IMR-90 (cell line): ENCODE data around the gene MRPS34. TPM values are rescaled to one million over a fixed set of nuclear protein-coding genes. Genes with fewer than 3 reads are reported as not detected.

Source experiments
- ATAC-seq: fragments of 200-7000 bp; cut with Tn5 transposase; 2 replicates; pipeline ENCODE4 v1.9.1; 2020; ENCODE audit warnings: low read depth, mild to moderate bottlenecking, moderate library complexity
- BruUV-seq: library from RNA; stranded (reverse); fragments of 400-500 nt; replicated peaks from 2 replicates; lab custom pipeline; 2021; lab: Mats Ljungman, UMichigan
- CTCF ChIA-PET: fragments of 300-600 bp; formaldehyde crosslinking; extraction: SDS; loops from one replicate; lab custom pipeline; 2021; ENCODE audit warnings: antibody characterized with exemption; lab: Yijun Ruan, JAX
- POLR2A ChIA-PET: fragments of 300-600 bp; sonication (Branson Sonifier 250); formaldehyde crosslinking; loops from one replicate; lab custom pipeline; 2022; ENCODE audit warnings: antibody characterized with exemption; ENCODE audit not compliant: unreplicated experiment; lab: Charles Lee
- DNase-seq: peaks from one replicate; pipeline ENCODE4 v3.0.0; 2013
- H2AFZ ChIP-seq: replicated peaks from 2 replicates; pipeline ENCODE3; 2013; ENCODE audit warnings: low read length, mild to moderate bottlenecking; ENCODE audit not compliant: poor library complexity
- H2AK5ac ChIP-seq: 2 replicates; pipeline ENCODE4 v1.6.1; 2013; ENCODE audit warnings: low read depth, low read length, inconsistent platforms
- H2AK9ac ChIP-seq: replicated peaks from 2 replicates; pipeline ENCODE3; 2013; ENCODE audit warnings: mild to moderate bottlenecking, low read depth, low read length, moderate library complexity; ENCODE audit not compliant: poor library complexity
- H2BK120ac ChIP-seq: 2 replicates; pipeline ENCODE4 v1.6.1; 2013; ENCODE audit warnings: low read depth, low read length, inconsistent platforms
- H2BK15ac ChIP-seq: 3 replicates; pipeline ENCODE4 v1.6.1; 2013; ENCODE audit warnings: low read depth, low read length, inconsistent platforms
- H2BK20ac ChIP-seq: 2 replicates; pipeline ENCODE4 v1.6.1; 2013; ENCODE audit warnings: low read depth, mild to moderate bottlenecking, inconsistent platforms, low read length, moderate library complexity
- H2BK5ac ChIP-seq: 2 replicates; pipeline ENCODE4 v1.6.1; 2013; ENCODE audit warnings: mild to moderate bottlenecking, low read depth, low read length, inconsistent platforms; ENCODE audit not compliant: poor library complexity, severe bottlenecking
- H3K14ac ChIP-seq: replicated peaks from 2 replicates; pipeline ENCODE4 v1.6.1; 2013; ENCODE audit warnings: low read depth, low read length, inconsistent platforms
- H3K18ac ChIP-seq: 2 replicates; pipeline ENCODE4 v1.6.1; 2013; ENCODE audit warnings: low read depth, low read length, control low read depth
- H3K23ac ChIP-seq: 2 replicates; pipeline ENCODE4 v1.6.1; 2013; ENCODE audit warnings: low read depth, low read length, inconsistent platforms
- H3K27ac ChIP-seq: 2 replicates; pipeline ENCODE4 v1.5.1; 2013; ENCODE audit warnings: mild to moderate bottlenecking, control low read depth, low read length; ENCODE audit not compliant: insufficient read depth
- H3K27me3 ChIP-seq: 2 replicates; pipeline ENCODE4 v1.6.1; 2013; ENCODE audit warnings: low read length; ENCODE audit not compliant: control insufficient read depth, insufficient read depth
- H3K36me3 ChIP-seq: 2 replicates; pipeline ENCODE4 v1.6.1; 2013; ENCODE audit warnings: low read length, mixed read lengths; ENCODE audit not compliant: control insufficient read depth, insufficient read depth
- H3K4ac ChIP-seq: 2 replicates; pipeline ENCODE4 v1.6.1; 2013; ENCODE audit warnings: low read depth, low read length, inconsistent platforms
- H3K4me1 ChIP-seq: 2 replicates; pipeline ENCODE4 v1.6.1; 2013; ENCODE audit warnings: low read length, mixed read lengths; ENCODE audit not compliant: control insufficient read depth, insufficient read depth
- H3K4me2 ChIP-seq: 2 replicates; pipeline ENCODE4 v1.6.1; 2013; ENCODE audit warnings: low read depth, mild to moderate bottlenecking, control low read depth, low read length, moderate library complexity
- H3K4me3 ChIP-seq: 2 replicates; pipeline ENCODE4 v1.5.1; 2013; ENCODE audit warnings: low read depth, mild to moderate bottlenecking, control low read depth, low read length, moderate library complexity; ENCODE audit not compliant: insufficient read depth
- H3K56ac ChIP-seq: 2 replicates; pipeline ENCODE4 v1.6.1; 2013; ENCODE audit warnings: low read length, inconsistent platforms; ENCODE audit not compliant: insufficient read depth; ENCODE audit errors: extremely low read depth
- H3K79me1 ChIP-seq, 2 experiments: 2 replicates each; pipeline ENCODE4 v1.6.1; 2013; ENCODE audit warnings: low read length in 2 of 2, inconsistent platforms in 1 of 2, low read depth in 1 of 2
- H3K9ac ChIP-seq: 2 replicates; pipeline ENCODE4 v1.6.1; 2013; ENCODE audit warnings: low read depth, low read length, control low read depth
- H3K9me1 ChIP-seq: 2 replicates; pipeline ENCODE4 v1.6.1; 2013; ENCODE audit warnings: low read length, inconsistent platforms; ENCODE audit not compliant: insufficient read depth
- H3K9me3 ChIP-seq: 2 replicates; pipeline ENCODE4 v1.6.1; 2013; ENCODE audit warnings: low read length; ENCODE audit not compliant: control insufficient read depth, insufficient read depth
- H4K20me1 ChIP-seq: 2 replicates; pipeline ENCODE4 v1.6.1; 2013; ENCODE audit warnings: low read length, inconsistent platforms; ENCODE audit not compliant: insufficient read depth
- H4K5ac ChIP-seq: 2 replicates; pipeline ENCODE4 v1.6.1; 2013; ENCODE audit warnings: mild to moderate bottlenecking, low read depth, low read length, control low read depth
- H4K8ac ChIP-seq, 2 experiments: 2 replicates each; pipeline ENCODE4 v1.6.1; 2013; ENCODE audit warnings: low read depth in 2 of 2, low read length in 2 of 2, control low read depth in 1 of 2, inconsistent platforms in 1 of 2
- H4K91ac ChIP-seq: 2 replicates; pipeline ENCODE4 v1.6.1; 2013; ENCODE audit warnings: low read depth, low read length, inconsistent platforms; ENCODE audit not compliant: insufficient read depth
- CHD1 ChIP-seq: IDR thresholded peaks from 2 replicates; pipeline ENCODE4 v1.6.1; 2012; ENCODE audit warnings: low read depth, low read length, improper control_type of control experiment
- FOS ChIP-seq: fragments of 150-350 bp; IDR thresholded peaks from 2 replicates; pipeline ENCODE4 v1.6.1; 2016; ENCODE audit warnings: low read depth, low read length
- MAFK ChIP-seq: IDR thresholded peaks from 2 replicates; pipeline ENCODE4 v1.6.1; 2012; ENCODE audit warnings: low read depth, low read length, improper control_type of control experiment
- MAZ ChIP-seq: IDR thresholded peaks from 2 replicates; pipeline ENCODE4 v1.6.1; 2012; ENCODE audit warnings: low read depth, mild to moderate bottlenecking, low read length, improper control_type of control experiment, moderate library complexity, borderline replicate concordance
- MXI1 ChIP-seq: IDR thresholded peaks from 2 replicates; pipeline ENCODE4 v1.6.1; 2012; ENCODE audit warnings: low read depth, mild to moderate bottlenecking, low read length, moderate library complexity, borderline replicate concordance
- NFE2L2 ChIP-seq: fragments of 150-350 bp; IDR thresholded peaks from 2 replicates; pipeline ENCODE4 v1.6.1; 2016; ENCODE audit warnings: low read depth, mild to moderate bottlenecking, low read length
- RCOR1 ChIP-seq: IDR thresholded peaks from 2 replicates; pipeline ENCODE4 v1.6.1; 2012; ENCODE audit warnings: mild to moderate bottlenecking, low read length, improper control_type of control experiment; ENCODE audit not compliant: insufficient replicate concordance
- WGBS, 2 experiments: methylation state at CpG; one replicate each; pipeline versions ENCODE4 v1.1.5 to v1.1.7; 2013; ENCODE audit warnings: missing lambda C conversion rate in 2 of 2; ENCODE audit not compliant: insufficient read length in 1 of 2; ENCODE audit errors: extremely low coverage in 2 of 2; 5-methylcytosine and 5-hydroxymethylcytosine counted together
- dilution Hi-C: fragments of 300-500 bp; cut with HindIII; formaldehyde crosslinking; loops from one replicate; pipeline ENCODE4 v1.14.3; 2018; ENCODE audit warnings: low sequenced_read_pairs; ENCODE audit not compliant: unreplicated experiment
- in situ Hi-C: fragments of 300-500 bp; cut with MboI; formaldehyde crosslinking; loops from 3 replicates; pipeline ENCODE4 v1.14.3; 2019; ENCODE audit warnings: low sequenced_read_pairs, inconsistent platforms, mixed read lengths
- intact Hi-C: fragments of 100-400 bp; cut with micrococcal nuclease; formaldehyde crosslinking; loops from 2 replicates; pipeline ENCODE4 v1.10.0; 2022
- polyA plus RNA-seq, 3 experiments: library from polyadenylated mRNA; depleted of rRNA; stranded (reverse); fragments of >200 nt; gene quantifications; 2 replicates each; pipeline ENCODE4 v1.2.3, GENCODE V29; 2012; ENCODE audit warnings: low replicate concordance in 1 of 3
- total RNA-seq: library from RNA; depleted of rRNA; stranded (reverse); fragments of >200 nt; gene quantifications from 2 replicates; pipeline ENCODE4 v1.2.3, GENCODE V29; 2012
- TF ChIP-seq, protein P1 (sequence below): conservative IDR thresholded peaks from 2 replicates; pipeline ENCODE4 v1.5.1; 2012; ENCODE audit warnings: mild to moderate bottlenecking, low read depth, low read length, improper control_type of control experiment

Gene MRPS34
- total and polyA plus RNA-seq, 2 of the 4 experiments (the other 2 are of a cell fraction) = 68.5 to 80.4 TPM

DNA sequence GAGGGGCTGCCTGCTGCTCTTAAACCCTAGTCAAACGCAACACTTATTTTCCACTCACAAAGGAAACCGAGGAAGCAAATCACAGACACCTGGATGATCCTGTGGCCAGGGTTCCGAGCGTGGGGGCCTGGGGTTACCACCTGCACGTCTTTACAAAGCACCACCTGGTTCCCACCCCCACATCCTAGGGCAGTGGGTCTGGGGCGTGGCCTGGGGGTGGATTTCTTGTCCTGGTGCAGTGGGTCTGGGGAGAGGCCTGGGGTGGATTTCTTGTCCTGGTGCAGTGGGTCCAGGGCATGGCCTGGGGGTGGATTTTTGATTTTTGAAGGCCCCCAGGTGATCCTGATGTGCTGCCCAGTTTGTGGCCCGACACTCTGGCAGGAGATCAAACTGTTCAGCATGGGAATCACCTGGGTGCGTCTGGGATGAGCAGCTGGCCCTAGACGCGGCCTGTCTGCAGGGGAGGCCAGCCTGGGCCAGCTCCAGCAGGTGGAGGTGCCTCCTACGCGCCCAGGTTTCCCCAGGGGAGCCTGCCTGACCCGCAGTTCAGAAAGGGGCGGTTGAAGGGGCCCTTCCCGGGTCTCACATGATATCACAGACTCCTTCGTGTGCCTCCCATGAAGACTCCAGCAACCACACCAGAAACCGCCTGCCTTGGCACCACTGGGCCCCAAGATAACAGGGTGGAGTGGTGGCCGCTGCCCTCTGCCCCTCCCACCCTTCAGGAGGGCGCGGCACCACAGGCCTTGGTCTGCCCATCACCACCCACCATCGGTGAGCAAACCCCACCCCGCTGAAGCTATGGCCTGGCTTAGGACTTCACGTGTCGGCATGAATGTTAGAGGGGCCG, 47.4 kb upstream of the MRPS34 start (continued):
- no peak for TF ChIP-seq MAFK

DNA sequence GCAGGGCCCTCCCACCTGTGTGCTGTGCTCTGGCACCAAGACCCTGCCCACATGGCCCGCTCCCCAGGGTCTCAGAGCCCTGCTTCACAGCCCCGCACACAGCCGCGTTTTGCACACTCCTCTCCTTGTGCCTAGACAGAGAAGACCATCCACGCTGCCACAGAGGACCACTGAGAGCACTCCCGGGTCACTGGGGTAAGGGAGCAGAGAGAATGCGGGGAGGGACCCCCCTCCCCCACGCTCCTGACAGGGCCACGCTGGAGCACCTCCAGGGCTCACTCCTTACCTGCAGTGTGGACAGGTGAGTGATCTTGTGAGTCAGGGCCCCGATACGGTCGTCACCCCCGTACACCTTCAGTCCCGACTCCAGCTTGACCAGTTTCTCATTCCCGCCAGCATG, 46.7 kb upstream of the MRPS34 start:
- H2BK5ac ChIP-seq = no peak overlapping the region
- no TSS peak for BruUV-seq
- H4K8ac ChIP-seq = no peak overlapping the region
- no peak overlapping the region for H3K4me2 ChIP-seq
- no peak overlapping the region for H3K27ac ChIP-seq
- ATAC-seq (no peak), DNase-seq (no peak)
- H4K91ac ChIP-seq = no peak overlapping the region
- CTCF ChIA-PET = no interaction called here
- in situ Hi-C loops = no loop called here
- H4K5ac ChIP-seq = no peak overlapping the region
- 0 out of 2 replicates have a peak, but pooled peaks cover 3% of the 10 kb centered on the region for H4K20me1 ChIP-seq
- H3K18ac ChIP-seq = no peak overlapping the region
- no peaks in the 10 kb centered on the region for H3K4me1 ChIP-seq
- no peak overlapping the region for H2AFZ ChIP-seq
- WGBS, 2 experiments = 96% methylated on average over 5 of the region's 15 CpGs; no CpG with 5 or more reads in 1 of the 2 experiments
- H3K9me1 ChIP-seq = peaks cover 2% of the 10 kb centered on the region; the same call in 1 of the 2 replicates
- intact Hi-C loops = no loop called here
- H2AK9ac ChIP-seq = no peak overlapping the region
- H3K23ac ChIP-seq = no peak overlapping the region
- H3K14ac ChIP-seq = no peak overlapping the region
- no peak overlapping the region for H2BK120ac ChIP-seq
- H3K4me3 ChIP-seq = no peak overlapping the region
- TF ChIP-seq NFE2L2 (no peak), MAZ (no peak), MAFK (no peak), MXI1 (no peak), FOS (no peak), CHD1 (no peak), RCOR1 (no peak)
- TF ChIP-seq, protein P1, sequence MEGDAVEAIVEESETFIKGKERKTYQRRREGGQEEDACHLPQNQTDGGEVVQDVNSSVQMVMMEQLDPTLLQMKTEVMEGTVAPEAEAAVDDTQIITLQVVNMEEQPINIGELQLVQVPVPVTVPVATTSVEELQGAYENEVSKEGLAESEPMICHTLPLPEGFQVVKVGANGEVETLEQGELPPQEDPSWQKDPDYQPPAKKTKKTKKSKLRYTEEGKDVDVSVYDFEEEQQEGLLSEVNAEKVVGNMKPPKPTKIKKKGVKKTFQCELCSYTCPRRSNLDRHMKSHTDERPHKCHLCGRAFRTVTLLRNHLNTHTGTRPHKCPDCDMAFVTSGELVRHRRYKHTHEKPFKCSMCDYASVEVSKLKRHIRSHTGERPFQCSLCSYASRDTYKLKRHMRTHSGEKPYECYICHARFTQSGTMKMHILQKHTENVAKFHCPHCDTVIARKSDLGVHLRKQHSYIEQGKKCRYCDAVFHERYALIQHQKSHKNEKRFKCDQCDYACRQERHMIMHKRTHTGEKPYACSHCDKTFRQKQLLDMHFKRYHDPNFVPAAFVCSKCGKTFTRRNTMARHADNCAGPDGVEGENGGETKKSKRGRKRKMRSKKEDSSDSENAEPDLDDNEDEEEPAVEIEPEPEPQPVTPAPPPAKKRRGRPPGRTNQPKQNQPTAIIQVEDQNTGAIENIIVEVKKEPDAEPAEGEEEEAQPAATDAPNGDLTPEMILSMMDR = no peak
- peaks cover 0 to 16% of the 10 kb centered on the region in 2 experiments; a peak in 2 of 4 replicates for H3K79me1 ChIP-seq
- H3K56ac ChIP-seq = no peak overlapping the region
- H3K36me3 ChIP-seq = peaks cover 18% of the 10 kb centered on the region
- H3K9me3 ChIP-seq = no peaks in the 10 kb centered on the region
- H3K27me3 ChIP-seq = no peaks in the 10 kb centered on the region
- dilution Hi-C loops = no loop called here
- POLR2A ChIA-PET = no interaction called here
- H2BK15ac ChIP-seq = no peak overlapping the region
- no peak overlapping the region for H2BK20ac ChIP-seq
- no peak overlapping the region for H3K9ac ChIP-seq
- no peak overlapping the region for H3K4ac ChIP-seq
- no peak overlapping the region for H2AK5ac ChIP-seq
